Measurements from ENCODE around the gene GSTO1.

GSTO1 gene

DNA sequence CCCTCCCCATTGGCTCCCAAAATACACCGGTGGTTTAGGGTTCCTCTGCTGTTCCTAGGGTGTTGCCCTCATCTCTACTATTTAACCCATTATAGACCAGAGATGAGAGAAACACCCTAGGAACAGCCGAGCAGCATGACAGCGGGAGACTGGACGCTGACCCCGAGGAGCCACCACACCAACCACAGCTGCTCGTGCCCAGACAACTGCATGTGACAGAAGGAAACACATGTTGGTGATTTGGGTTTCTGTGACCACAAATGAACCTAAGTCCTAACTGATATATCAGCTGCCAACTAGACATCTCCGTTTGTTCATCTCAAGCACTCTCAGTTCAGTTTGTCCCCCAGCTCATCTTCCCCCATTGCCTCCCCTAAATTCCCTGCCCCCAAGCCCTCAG, 35.9 kb upstream of the GSTO1 start:
- Histone ChIP-seq H3K4me3 (ENCODE audit: severe bottlenecking) (no peak overlapping the region), H3K36me3 (ENCODE audit: low read depth) (no peaks in the 10 kb centered on the region), H3K4me1 (ENCODE audit: insufficient read depth, poor library complexity, severe bottlenecking) (no peaks in the 10 kb centered on the region), H3K27ac (ENCODE audit: poor library complexity, severe bottlenecking) (no peak overlapping the region), H3K27me3 (ENCODE audit: insufficient read depth, poor library complexity, severe bottlenecking) (no peaks in the 10 kb centered on the region), H3K9me3 (ENCODE audit: severe bottlenecking) (no peaks in the 10 kb centered on the region)
- DNase-seq (ENCODE audit: low spot score) (no peak), ATAC-seq (ENCODE audit: low read depth) (no peak)
- TF ChIP-seq, protein P1, sequence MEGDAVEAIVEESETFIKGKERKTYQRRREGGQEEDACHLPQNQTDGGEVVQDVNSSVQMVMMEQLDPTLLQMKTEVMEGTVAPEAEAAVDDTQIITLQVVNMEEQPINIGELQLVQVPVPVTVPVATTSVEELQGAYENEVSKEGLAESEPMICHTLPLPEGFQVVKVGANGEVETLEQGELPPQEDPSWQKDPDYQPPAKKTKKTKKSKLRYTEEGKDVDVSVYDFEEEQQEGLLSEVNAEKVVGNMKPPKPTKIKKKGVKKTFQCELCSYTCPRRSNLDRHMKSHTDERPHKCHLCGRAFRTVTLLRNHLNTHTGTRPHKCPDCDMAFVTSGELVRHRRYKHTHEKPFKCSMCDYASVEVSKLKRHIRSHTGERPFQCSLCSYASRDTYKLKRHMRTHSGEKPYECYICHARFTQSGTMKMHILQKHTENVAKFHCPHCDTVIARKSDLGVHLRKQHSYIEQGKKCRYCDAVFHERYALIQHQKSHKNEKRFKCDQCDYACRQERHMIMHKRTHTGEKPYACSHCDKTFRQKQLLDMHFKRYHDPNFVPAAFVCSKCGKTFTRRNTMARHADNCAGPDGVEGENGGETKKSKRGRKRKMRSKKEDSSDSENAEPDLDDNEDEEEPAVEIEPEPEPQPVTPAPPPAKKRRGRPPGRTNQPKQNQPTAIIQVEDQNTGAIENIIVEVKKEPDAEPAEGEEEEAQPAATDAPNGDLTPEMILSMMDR (IDR thresholded peaks at IDR 0.05; ENCODE audit: poor library complexity, severe bottlenecking) = no peak

DNA sequence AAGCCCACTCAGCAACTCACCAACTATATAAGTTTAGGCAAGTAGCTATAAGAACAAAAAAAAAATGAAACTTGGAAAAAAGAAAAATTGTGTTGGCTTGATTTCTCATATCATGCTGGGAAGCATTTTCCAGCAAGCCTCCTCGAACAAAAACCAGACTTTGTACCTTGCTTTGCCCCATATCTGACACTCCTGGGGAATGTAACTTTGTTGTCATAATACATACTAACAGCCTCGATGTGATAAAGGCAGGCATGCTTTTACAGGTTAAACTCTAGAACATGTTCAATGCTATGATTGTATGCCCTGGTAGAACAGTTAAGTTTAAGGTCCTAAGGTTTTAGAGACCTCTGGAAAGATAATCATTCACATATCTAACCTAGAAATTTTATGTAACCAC, 34.2 kb upstream of the GSTO1 start:
- Histone ChIP-seq H3K4me3 (ENCODE audit: severe bottlenecking) (no peak overlapping the region), H3K27me3 (ENCODE audit: insufficient read depth, poor library complexity, severe bottlenecking) (no peaks in the 10 kb centered on the region), H3K9me3 (ENCODE audit: severe bottlenecking) (no peaks in the 10 kb centered on the region), H3K27ac (ENCODE audit: poor library complexity, severe bottlenecking) (no peak overlapping the region), H3K36me3 (ENCODE audit: low read depth) (no peaks in the 10 kb centered on the region), H3K4me1 (ENCODE audit: insufficient read depth, poor library complexity, severe bottlenecking) (no peaks in the 10 kb centered on the region)
- ATAC-seq (ENCODE audit: low read depth) = no peak
- DNase-seq (ENCODE audit: low spot score) = no peak
- TF ChIP-seq, protein P1 (IDR thresholded peaks at IDR 0.05; ENCODE audit: poor library complexity, severe bottlenecking) = no peak

DNA sequence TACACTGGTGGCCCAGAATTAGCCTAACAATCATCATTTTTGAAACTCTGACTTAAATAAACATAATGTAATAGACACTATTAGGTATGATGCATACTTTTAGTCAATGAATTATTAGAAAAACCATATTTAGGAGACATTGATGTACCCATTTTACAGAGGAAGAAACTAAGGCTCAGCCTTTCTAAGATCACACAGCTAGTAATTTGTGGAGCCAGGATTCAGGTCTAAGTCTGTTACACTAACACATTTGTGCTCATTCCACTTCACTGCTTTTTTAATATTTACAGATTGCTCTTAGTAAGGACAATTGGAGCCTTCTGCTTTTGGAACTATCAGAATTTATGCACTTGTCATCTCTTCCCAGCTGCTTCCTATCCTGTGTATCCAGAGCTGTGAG, 31.4 kb upstream of the GSTO1 start:
- H3K4me3 ChIP-seq (ENCODE audit: severe bottlenecking) = no peak overlapping the region
- H3K36me3 ChIP-seq (ENCODE audit: low read depth) = no peaks in the 10 kb centered on the region
- ATAC-seq (ENCODE audit: low read depth) (no peak), DNase-seq (ENCODE audit: low spot score) (no peak)
- TF ChIP-seq, protein P1 (IDR thresholded peaks at IDR 0.05; ENCODE audit: poor library complexity, severe bottlenecking) = no peak
- H3K9me3 ChIP-seq (ENCODE audit: severe bottlenecking) = no peaks in the 10 kb centered on the region
- H3K27ac ChIP-seq (ENCODE audit: poor library complexity, severe bottlenecking) = no peak overlapping the region
- no peaks in the 10 kb centered on the region for H3K27me3 ChIP-seq (ENCODE audit: insufficient read depth, poor library complexity, severe bottlenecking)
- H3K4me1 ChIP-seq (ENCODE audit: insufficient read depth, poor library complexity, severe bottlenecking) = no peaks in the 10 kb centered on the region

DNA sequence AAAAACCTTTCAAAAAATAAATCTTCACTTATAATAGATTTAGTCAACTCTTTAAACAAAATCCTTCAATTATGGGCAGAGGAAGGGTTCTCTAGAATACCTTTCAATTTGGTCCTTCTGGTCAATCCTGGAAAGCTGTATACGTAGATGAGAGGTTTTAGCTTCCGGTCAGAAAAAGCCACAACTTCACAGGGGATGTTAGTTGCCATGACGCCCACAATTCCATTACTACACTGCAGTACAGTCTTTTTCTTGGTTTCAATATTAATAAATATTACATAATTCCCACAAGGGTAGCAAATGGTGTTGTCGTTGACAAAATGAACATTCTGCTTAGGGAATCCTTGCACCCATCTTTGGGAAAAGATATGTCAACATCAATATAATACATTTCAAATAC, 24.2 kb upstream of the GSTO1 start:
- Histone ChIP-seq H3K27me3 (ENCODE audit: insufficient read depth, poor library complexity, severe bottlenecking) (no peaks in the 10 kb centered on the region), H3K9me3 (ENCODE audit: severe bottlenecking) (no peaks in the 10 kb centered on the region), H3K4me3 (ENCODE audit: severe bottlenecking) (no peak overlapping the region), H3K27ac (ENCODE audit: poor library complexity, severe bottlenecking) (no peak overlapping the region), H3K36me3 (ENCODE audit: low read depth) (no peaks in the 10 kb centered on the region), H3K4me1 (ENCODE audit: insufficient read depth, poor library complexity, severe bottlenecking) (peaks cover 5% of the 10 kb centered on the region)
- ATAC-seq (ENCODE audit: low read depth) (no peak), DNase-seq (ENCODE audit: low spot score) (no peak)
- TF ChIP-seq, protein P1 (IDR thresholded peaks at IDR 0.05; ENCODE audit: poor library complexity, severe bottlenecking) = no peak

DNA sequence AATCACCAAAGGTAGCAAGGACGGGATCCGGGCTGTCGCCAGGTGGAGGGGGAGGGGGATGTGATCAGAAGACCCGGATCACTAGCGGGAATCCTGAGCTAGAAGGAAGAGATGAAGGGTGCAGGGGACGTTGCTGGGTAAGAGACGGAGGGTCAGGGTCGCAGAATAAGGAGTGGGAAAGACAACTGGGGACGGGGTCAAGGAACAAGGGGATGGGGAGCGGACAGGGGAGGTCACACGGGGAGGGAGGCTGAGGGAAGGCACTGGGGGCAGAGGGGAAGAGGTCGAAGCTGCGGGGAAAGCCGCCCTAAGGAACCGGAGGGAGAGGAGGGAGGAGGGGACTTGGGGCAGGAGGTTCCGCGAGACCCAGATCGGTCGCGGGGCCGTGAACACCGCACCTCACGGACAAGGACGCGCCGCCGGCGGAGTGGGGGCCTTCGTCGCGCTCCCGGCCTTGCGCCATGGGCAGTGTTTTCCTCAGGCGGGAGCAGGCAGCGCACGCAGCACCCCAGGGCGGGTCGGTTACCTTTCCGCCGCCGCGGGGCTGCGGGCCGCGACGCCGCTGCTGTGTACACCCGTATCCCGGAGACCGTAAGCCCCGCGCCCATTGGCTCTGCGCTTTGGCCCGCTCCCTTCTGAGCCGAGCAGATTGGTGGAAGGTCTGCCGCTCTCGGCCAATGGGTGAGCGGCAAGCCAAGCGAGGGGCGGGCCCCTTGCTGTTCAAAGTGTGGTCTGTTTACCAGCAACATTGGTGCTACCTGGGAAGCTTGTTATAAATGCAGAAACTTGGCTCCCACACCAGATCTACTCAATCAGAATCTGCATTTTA, 22.7 kb upstream of the GSTO1 start, which contains the start of gene CFAP43:
CFAP43 (minus strand) TSS at position 581 of the 829 bp plus-strand sequence; CDS start at position 463, 118 bp downstream.
- TF ChIP-seq, protein P1 (IDR thresholded peaks at IDR 0.05; ENCODE audit: poor library complexity, severe bottlenecking) = no peak
- Histone ChIP-seq H3K4me3 (ENCODE audit: severe bottlenecking) (peak within 1 kb of the TSS; percentile 94), H3K9me3 (ENCODE audit: severe bottlenecking) (no peaks in the 10 kb centered on the region), H3K36me3 (ENCODE audit: low read depth) (no peaks in the 10 kb centered on the region), H3K27ac (ENCODE audit: poor library complexity, severe bottlenecking) (no peak within 1 kb of the TSS), H3K4me1 (ENCODE audit: insufficient read depth, poor library complexity, severe bottlenecking) (peaks cover 5% of the 10 kb centered on the region), H3K27me3 (ENCODE audit: insufficient read depth, poor library complexity, severe bottlenecking) (no peaks in the 10 kb centered on the region)
- ATAC-seq (ENCODE audit: low read depth) (peak; percentile 100), DNase-seq (ENCODE audit: low spot score) (peak; percentile 95)
